HG03103 (cell line): ENCODE data around the gene GSC.
"Not testable (repeated sequence)": the region's sequence is repeated elsewhere in the genome, so short reads cannot be mapped to it uniquely, and the experiment has no call there.

Source experiments
- ATAC-seq: cut with Tn5 transposase; IDR thresholded peaks from one replicate; pipeline ENCODE4 v1.9.1; 2021; ENCODE audit warnings: low read depth; ENCODE audit not compliant: unreplicated experiment

The GSC gene

DNA sequence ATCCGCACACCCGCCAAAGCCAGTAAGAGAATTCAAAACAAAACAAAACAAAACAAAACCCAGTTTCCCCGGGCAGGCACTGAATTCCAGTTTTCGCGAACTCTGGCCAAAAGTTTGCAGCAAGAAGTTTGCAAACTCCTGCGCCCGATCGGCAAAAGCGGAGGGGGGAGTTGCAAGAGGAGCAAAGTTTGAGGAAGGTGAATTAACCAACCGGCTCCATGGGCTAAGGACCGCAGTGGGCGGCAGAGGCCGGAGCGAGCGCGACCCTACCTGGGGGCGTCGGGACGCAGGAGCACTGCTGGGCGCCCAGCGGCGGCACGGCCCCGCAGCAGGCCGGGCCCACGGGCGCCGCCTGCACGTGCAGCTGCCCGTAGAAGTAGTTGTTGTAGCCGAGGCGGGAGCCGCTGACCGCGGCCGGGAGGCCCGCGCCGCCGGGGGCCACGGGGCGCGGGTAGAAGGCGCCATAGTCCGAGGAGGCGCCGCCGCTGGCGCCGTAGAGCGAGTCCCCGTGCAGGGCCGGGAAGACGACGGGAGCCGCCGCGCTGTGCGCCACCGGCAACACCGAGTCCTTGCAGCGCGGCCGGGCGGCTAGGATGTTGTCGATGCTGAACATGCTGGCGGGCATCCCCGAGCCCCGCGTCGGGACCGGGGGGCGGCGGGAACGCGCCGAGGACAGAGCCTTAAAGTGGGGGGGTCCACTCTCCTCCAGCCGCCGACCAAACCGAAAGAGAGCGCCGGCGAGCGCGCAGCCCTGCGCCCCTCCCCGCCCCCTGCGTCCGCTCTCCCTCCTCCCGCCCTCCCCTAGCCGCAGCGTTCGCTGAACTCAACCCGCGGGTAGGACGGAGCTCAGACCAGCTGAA, at the start of gene GSC:
Gene GSC, minus strand, starts transcription at position 723 of the 860 bp plus-strand sequence. Its CDS starts 98 bp downstream, at position 625.
- ATAC-seq: no peak

DNA sequence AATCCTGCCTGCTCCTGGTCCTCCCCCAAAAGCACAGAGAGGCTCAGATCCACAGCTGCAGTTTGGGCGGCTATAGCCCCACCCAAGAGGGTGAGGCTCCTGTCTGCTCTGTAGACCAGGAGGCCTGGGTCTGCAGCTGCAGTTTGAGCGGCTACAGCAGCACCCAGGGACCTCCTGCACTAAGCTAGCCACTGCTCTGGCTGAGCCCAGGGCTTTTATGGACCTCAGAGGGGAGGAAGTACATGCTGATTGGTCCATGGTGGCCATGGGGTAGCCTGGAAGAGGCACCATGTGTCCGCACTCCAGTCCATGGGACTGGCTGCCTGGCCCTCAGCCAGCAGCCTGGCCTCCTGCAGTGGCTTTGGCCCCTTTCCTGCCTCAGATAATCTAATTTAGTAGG, 49.6 kb upstream of the GSC start:
- no peak for ATAC-seq

DNA sequence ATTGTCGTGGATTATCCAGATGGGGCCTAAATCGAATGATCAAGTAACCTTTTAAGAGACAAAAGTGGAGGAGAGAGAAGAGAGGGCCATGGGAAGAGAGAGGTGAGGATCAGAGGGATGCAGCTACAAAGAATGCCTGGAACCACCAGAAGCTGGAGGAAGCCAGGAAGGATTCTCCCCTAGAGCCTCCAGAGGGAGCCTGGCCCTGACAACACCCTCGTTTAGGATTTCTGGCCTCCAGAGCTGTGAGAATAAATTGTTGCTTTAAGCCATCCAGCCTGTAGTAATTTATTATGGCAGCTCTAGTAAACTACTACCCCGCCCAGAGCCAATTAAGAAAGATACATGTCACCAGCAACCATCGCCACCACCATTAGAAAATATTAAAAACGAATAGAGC, 46.2 kb upstream of the GSC start:
- ATAC-seq: no peak

DNA sequence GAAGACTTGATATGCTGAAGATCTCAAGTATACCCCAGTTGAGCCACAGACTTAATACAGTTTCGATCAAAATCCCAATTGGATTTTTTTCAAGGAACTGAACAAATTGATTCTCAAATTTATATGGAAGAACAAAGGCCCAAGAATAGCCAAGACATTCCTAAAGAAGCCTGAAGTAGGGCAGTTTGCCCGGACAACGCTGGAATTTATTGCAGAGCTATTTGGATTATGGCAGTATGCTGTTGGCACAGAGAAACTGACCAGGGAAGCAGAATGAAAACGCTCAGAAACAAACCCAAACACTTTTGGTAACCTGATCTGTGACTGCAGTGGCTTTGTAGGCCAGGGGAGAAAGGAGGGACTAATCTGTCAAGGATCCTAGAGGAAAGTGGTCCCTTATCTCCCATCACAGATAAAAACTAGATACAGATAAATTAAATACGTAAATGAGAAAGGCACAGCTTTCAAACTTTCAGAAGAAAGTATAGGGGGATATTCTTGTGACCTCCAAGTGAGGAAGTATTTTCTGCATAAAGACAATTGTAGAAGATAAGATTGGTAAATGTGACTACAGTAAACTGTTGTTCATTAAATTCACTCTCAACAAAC, 35.9 kb upstream of the GSC start:
- no peak for ATAC-seq

DNA sequence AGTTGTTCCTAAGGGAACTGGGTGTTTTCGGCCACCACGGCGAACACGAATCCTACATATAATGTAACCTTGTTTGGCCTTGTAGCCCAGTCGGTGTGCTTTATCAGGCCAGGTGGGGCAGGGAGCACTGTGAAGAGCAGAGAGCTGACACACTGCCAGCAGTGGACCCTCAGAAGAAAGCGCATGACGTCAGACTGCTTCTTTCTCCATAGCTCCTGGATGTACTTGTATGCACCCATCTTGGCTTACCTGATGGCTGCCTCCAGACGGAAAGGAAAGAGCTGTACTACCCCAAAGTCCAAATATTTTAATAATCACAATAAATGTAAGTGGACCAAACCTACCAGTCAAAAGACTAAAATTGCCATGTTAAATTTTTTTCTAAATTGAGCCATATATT, 31.3 kb upstream of the GSC start:
- ATAC-seq: no peak

DNA sequence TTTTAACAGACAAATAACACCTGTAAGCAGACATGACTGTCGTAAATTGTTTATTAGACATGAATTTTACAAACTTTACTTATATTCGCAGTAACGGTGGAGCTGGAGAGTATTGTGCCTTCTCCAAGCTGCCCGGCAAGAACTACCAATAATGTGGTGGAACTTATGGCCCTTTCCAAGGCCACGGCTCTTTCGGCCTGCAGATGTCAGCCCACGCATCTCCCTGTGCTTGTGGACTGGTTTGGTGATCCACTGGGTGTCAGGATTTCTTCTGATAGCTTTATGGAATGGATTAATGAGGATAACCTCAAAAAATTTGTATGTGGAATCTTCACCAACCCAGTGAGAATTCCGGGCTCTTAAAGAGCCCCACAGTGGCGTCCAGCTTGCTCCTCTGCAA, 30.9 kb upstream of the GSC start:
- not testable (repeated sequence) for ATAC-seq

DNA sequence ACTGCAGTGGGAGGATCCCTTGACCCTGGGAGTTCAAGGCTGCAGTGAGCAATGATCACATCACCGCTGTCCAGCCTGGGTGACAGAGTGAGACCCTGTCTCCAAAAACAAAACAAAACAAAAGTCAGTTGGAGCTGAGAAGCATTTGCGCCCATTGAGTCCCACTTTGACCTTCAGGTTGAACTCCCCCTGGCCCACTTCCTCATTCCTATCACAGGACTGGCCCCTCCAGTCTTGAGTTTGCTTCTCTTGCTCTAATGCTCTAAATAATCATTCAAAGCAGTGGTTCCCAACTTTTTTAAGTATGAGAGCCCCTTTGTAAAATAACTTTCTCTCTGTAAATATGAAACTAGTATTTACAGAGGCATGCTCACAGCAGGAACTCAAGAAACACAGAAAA, 28.0 kb upstream of the GSC start:
- ATAC-seq: no peak

DNA sequence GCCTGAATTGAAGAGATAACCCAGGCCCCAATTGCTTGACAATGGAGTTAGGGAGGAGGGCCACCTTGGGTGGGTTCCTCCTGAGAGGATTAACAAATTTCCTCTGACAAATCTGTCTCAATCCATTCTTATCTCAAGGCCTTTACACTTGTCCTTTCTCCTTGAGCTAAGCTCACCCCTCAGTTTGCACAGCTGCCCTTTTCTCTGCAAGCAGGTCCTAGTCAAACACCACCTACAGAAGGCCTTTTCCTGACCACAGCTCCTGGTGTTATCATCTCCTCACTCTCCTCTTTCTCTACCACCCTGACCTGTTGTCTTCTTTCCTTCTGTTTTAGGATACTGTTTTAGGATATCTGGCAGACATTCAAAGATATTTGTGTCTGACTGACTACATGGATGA, 26.4 kb upstream of the GSC start:
- no peak for ATAC-seq

DNA sequence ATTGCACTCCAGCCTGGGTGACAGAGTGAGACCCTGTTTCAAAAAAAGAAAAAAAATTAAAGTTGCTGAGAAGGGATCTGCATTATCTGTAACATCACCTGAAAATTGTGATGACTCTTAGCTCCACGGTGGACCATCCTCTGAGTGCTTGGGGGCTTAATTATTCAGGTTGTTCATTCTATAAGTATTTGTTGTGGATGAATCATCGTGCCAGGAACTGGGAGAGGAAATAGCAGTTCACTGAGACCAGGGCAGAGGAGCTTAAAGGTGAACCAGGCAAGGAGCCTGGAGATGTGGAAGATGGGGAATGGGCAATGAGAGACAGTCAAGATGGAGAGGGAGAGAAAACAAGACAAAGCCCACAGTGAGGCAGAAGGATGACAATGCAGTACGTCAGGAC, 25.5 kb upstream of the GSC start:
- ATAC-seq: no peak

DNA sequence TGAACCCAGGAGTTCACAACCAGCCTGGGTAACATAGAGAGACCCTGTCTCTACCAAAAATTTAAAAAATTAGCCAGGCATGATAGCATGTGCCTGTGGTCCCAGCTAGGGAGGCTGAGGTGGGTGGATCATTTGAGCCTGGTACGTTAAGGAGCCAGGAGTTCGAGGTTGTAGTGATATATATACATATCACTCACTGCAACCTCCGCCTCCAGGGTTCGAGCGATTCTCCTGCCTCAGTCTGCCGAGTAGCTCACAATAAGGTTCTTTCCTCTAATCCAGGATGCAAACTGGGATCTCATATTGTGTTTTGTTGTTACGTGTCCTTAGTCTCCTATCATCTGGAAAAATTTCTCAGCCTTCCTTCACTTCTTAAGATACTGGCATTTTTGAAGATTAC, 24.0 kb upstream of the GSC start:
- no peak for ATAC-seq

DNA sequence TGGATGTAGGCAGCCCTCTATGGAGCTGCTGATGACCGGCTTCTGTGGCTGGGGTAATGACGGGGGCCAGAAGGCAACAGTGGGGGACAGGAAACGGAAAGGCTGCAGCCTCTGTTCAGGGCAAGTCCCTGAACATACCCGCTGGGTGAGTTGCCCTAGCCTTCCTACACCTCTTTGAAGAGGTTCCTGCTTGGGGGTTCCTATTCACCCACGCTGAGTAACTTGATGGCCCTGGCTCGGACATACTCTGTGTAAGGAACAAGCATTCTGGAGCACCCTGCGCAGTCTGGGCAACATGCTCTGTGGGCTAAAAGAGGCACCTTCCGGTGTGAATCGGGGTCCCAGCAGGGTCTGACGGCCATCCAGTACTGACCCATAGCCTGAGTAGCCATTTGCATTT, 17.7 kb upstream of the GSC start:
- no peak for ATAC-seq

DNA sequence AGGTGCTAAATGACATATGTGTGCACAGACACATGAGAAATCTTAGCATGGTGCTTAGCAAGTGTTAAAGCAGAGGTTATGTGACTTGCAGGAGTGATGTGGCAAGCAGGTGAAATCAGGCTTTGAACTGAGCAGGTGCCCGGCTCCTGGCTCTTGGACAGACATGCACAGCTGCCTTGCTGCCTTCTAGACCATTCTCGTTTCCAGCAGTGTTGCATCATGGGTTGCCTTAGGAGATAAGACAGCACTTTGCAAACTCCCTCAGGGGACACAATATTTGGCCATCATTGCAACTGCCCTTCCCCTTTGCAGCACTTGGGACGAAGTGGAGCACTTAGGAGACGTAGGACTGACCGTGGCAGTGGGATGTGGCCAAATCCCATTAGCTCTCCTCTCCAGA, 17.2 kb upstream of the GSC start:
- ATAC-seq: no peak

DNA sequence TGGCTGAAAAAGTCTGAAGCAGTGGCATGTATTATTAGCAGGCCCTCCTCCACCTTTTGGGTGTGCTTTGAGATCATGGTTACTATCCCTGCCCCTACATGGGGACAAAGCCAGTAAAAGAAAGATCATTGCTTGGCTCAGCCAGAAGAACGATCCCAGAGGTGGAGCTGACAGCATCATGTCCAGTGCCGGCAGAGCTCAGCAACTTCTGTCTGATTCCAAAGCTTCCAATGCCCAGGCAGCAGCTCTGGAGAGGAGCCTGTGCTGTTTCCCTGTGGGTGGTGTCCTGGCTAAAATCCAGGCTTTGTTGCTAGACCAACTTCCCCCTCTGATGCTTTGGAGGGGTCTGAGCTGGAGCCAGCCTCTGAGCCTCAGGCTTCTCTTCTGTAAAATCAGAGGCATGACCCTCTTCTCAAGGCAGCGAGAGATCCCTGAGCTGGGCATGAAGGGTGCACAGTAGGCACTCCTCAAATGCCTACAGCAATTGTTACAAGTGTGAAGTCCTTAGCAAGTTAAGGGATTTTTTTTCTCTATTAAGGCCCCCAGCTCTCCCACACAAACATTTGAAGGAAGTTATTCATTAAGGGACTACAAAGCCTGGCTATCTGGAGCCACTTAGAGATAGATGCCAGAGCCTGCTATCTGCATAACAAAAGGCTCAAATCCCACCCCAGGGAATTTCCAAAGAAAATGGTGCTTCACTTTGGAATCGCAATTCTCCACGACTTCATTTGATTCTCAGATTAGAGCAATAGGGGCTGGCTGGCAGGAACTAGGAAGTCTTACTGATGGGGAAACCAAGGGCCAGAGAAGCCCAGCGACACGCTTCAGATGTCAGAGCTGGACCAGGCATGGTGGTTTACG, 10.9 kb upstream of the GSC start:
- no peak for ATAC-seq

DNA sequence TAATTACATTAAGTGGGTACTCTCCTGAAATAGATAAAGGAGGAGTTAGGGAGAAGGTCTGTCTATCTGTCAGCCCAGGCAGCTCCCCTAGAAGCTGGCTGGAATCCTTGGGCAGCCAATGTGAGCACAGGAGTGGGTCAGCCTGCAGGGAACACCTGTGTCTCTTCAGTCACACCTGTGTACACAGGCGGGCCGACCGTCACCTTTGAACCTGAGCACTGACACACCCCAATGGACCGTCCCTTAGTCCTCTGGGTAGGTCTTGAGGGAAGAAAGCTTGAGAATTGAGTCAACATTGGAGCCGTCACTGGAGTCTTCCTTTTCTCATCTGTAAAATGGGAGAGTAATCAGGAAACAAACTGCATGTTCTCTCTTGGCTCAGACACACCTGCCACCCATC, 9.8 kb upstream of the GSC start:
- no peak for ATAC-seq

DNA sequence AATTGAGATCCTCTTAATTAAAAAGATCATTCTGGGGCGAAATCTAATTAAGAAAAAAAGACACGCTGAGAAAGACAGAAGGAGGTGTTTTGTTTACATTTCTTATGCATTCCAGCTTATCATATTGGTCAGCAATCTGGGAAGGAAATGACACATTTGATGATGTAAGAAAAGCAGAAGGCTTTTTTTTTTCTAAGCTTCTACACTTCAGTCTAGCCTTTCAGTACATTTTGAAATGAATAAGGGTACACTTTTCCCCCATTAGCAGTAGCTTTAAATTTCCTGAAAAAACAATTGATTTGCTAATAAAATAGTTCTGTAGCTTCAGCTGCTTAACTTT, 5.9 kb upstream of the GSC start:
- no peak for ATAC-seq

DNA sequence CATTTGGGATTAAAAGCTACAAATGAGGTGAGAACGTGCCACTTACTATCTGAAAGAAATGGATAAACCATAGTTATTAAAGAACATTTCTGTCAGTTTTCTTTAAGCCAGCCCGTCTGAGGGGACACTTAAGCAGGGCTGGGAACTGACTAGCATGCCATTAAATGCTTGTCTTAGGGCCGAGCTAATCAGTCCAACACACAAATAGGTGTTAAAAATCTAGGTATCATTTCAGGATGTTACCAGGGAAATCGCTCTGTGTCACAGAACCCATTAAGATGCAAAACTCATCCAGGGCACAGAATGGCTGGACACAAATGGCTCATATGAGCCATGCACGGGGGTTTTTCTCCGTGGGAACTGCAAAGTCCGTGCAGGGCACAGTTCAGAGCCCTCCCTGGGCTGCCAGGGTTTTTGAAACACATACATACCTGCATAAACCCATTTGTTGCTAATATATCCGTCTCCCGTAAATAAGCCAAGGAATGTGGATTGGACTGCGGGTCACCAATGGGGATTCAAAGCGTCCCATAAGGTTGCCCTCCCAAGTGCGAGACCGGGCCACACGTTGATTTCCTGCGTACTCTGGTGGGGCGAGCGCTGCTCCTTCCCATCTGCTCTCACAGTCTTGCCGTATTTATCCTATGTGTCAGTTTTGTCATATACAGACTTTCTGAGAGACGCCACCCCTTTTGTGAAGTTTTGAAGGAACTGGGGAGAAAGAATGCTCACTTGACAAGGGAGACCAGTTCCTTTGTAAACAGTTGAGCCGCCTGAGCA, 5.4 kb upstream of the GSC start:
- ATAC-seq: no peak

DNA sequence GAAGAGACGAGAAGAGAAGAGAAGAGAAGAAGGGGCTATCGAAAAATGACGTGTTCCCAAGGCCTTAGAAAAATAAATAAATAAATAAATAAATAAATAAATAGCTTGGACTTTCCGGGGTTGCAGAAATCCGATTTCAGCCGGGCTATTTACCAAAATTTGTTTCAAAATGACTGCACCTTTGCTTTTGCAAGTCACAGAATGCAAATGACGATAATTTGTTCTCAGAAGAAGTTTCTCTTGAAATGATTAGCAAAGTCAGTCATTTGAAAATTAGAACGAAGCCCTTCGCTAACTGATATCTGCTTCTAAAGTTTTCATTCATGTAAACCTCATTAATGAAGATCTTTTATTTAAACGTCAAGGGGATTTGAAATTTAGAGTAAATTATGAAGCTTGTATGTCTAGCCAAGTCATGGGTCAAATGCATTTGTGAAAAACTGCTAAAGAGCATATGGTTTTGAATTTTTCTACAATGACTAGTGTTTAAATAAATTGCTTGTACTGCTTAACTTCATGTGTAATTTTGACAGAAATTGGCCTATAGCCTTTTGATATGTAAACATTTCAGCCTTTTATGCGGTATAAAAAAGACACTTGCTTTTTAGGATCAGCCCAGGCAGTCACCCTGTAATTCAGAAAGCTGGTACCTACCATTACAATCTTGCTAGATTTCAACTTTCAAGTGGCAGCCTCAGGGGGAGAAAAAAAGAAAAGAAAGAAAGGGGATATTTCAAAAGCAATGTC, 4.6 kb upstream of the GSC start:
- ATAC-seq: no peak

DNA sequence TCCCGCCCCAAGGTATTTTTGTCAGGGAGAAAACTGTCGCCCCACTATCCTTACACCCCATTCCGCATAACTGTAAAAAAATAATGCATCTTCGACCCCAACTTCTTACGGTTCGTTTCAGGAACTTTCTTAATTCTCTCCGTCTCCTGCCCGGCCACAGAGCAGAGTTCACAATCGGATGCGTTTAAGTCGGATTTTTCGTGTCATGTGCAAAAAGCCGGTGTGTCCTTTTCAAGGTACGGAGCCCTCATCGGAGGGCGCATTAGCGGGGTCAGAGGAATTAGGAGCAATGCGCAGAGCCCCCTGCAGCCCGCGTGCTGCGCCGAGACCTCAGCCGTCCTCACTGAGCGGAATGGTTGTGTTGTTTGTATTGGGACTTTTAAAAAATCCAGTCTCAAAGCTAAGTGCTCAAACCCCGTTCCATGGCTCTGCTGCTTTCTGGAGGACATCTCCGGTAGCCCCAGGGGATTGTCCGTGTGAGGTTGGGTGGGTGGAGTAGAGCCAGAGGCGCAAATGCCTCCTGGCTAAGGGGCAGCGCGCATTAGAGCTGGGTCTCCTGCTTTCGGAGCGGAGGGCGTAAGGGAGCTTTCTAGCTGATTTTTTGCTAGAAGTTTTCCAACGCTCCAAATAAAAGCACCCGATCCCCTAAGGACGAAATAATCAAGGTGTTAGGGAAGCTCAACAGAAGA, 3.9 kb upstream of the GSC start:
- no peak for ATAC-seq

DNA sequence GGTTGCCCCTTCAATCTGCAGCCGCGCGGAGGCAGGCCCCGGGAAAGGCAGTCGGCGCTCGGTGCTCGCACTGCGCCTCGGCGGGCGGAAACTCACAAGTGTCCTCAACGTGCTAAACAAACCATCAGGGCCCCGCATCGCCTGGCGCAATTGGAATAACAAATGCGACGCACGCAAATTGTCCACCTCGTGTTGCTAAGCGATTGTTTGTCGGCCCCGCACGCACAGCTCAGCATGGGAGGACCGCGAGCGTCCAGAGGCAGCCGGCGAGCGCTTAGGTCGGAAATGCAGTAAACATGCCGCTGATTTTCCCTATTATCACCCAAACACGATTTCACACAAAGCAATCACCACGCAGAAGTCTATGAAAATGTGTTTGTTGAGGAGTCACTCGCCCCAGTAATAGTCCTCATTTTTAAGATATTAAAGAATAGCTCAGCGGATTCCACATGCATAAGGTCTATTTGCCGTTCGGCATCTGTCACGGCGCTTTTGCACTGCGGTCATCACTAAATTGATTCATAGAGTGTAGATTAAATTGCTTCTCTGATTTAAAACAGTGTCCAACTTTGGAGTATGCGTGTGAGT, 3.2 kb upstream of the GSC start:
- no peak for ATAC-seq
